Neural progenitor cell (in vitro differentiated cells): ENCODE data around the gene ATG9B.

Experiments used
- EZH2 ChIP-seq: fragments of 200-600 bp; sonication (generic); IDR thresholded peaks from 2 replicates; pipeline ENCODE4 v1.6.1; 2017; ENCODE audit warnings: antibody characterized with exemption, mild to moderate bottlenecking, moderate library complexity
- TF ChIP-seq, protein P1 (sequence below): fragments of 200-600 bp; sonication (generic); IDR thresholded peaks from 2 replicates; pipeline ENCODE4 v1.5.1; 2017; ENCODE audit warnings: antibody characterized with exemption, mild to moderate bottlenecking

DNA sequence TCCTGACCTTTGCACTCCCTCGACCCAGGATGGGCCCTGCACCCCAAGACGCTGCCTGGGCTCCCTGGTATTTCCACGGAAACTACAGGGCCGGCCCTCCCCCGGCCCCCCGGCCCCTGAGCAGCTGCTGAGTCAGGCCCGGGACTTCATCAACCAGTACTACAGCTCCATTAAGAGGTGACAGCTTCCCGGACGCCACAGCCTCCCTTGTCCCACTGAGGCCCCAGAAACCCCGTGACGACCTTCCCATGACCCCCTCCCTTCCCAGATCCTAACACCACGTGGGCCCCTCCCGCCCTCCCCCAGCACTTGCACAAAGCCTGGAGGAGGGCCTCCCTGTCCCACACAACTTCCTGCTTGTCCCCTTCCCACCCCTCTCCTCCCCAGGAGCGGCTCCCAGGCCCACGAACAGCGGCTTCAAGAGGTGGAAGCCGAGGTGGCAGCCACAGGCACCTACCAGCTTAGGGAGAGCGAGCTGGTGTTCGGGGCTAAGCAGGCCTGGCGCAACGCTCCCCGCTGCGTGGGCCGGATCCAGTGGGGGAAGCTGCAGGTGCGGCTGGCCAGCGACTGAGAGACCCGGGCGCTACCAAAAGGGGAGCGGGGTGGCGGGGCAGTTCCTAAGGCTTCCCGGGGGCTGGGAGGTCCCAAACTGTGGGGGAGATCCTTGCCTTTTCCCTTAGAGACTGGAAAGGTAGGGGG lies 27.8 kb downstream of the ATG9B start:
- TF ChIP-seq, protein P1, sequence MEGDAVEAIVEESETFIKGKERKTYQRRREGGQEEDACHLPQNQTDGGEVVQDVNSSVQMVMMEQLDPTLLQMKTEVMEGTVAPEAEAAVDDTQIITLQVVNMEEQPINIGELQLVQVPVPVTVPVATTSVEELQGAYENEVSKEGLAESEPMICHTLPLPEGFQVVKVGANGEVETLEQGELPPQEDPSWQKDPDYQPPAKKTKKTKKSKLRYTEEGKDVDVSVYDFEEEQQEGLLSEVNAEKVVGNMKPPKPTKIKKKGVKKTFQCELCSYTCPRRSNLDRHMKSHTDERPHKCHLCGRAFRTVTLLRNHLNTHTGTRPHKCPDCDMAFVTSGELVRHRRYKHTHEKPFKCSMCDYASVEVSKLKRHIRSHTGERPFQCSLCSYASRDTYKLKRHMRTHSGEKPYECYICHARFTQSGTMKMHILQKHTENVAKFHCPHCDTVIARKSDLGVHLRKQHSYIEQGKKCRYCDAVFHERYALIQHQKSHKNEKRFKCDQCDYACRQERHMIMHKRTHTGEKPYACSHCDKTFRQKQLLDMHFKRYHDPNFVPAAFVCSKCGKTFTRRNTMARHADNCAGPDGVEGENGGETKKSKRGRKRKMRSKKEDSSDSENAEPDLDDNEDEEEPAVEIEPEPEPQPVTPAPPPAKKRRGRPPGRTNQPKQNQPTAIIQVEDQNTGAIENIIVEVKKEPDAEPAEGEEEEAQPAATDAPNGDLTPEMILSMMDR = no peak
- TF ChIP-seq EZH2 = no peak
